Fibroblast of skin of left quadriceps (primary cell): ENCODE results near the gene SDCBP2.
"Not testable (repeated sequence)": the region's sequence is repeated elsewhere in the genome, so short reads cannot be mapped to it uniquely, and the experiment has no call there.

Experiments
- DNase-seq, 2 experiments: peaks; one replicate each; pipeline ENCODE4 v3.0.0-alpha.2; 2013; ENCODE audit warnings: low read depth in 2 of 2

Gene SDCBP2

GRCh38 chr20:1360094-1360846 lies 31.3 kb upstream of the SDCBP2 start:
- DNase-seq = no peak

- DNase-seq = no peak
These were observed 29.2 kb upstream of the SDCBP2 start for GRCh38 chr20:1357921-1358671.

GRCh38 chr20:1353956-1354355 lies 25.0 kb upstream of the SDCBP2 start:
- DNase-seq = no peak

GRCh38 chr20:1346315-1346969 lies 17.5 kb upstream of the SDCBP2 start:
- DNase-seq = no peak

- DNase-seq = no peak
These were observed 16.8 kb upstream of the SDCBP2 start for GRCh38 chr20:1345756-1346093.

- no peak for DNase-seq
These were observed 16.3 kb upstream of the SDCBP2 start for GRCh38 chr20:1345030-1345755.

GRCh38 chr20:1343446-1344124 lies 14.6 kb upstream of the SDCBP2 start:
- not testable (repeated sequence) for DNase-seq

GRCh38 chr20:1341561-1342265 lies 12.8 kb upstream of the SDCBP2 start:
- DNase-seq = no peak

- DNase-seq = no peak
These were observed 9.9 kb upstream of the SDCBP2 start for GRCh38 chr20:1338801-1339200.

- no peak for DNase-seq
These were observed 9.2 kb upstream of the SDCBP2 start for GRCh38 chr20:1338096-1338495.

- DNase-seq = no peak
These were observed 8.5 kb upstream of the SDCBP2 start for GRCh38 chr20:1337441-1337840.

- no peak for DNase-seq
These were observed 7.9 kb upstream of the SDCBP2 start for GRCh38 chr20:1336699-1337367.

- no peak for DNase-seq
These were observed 7.2 kb upstream of the SDCBP2 start for GRCh38 chr20:1335961-1336698.

GRCh38 chr20:1334761-1335160 lies 5.8 kb upstream of the SDCBP2 start:
- DNase-seq = no peak

GRCh38 chr20:1334370-1334731 lies 5.4 kb upstream of the SDCBP2 start:
- no peak for DNase-seq

- DNase-seq = no peak
These were observed 4.8 kb upstream of the SDCBP2 start for GRCh38 chr20:1333462-1334369.

GRCh38 chr20:1332749-1333300 lies 3.9 kb upstream of the SDCBP2 start:
- DNase-seq = no peak

- DNase-seq = no peak
These were observed 3.0 kb upstream of the SDCBP2 start for GRCh38 chr20:1331801-1332453.
